SK-N-SH (cell line): Measurements from ENCODE around the gene TBC1D20. TPM values are rescaled to one million over a fixed set of nuclear protein-coding genes. Genes with fewer than 3 reads are reported as not detected.
"Not testable (repeated sequence)": the region's sequence is repeated elsewhere in the genome, so short reads cannot be mapped to it uniquely, and the experiment has no call there.

ENCODE experiments used
- CTCF ChIA-PET: fragments of 300-600, 350-600 bp; formaldehyde crosslinking; extraction: SDS; loops from one replicate; lab custom pipeline; 2021; lab: Yijun Ruan, JAX
- POLR2A ChIA-PET: fragments of 350-600 bp; sonication (Branson Sonifier 250); formaldehyde crosslinking; extraction: SDS; loops from one replicate; lab custom pipeline; 2020; ENCODE audit warnings: antibody characterized with exemption, inconsistent platforms; lab: Yijun Ruan, JAX
- DNase-seq: peaks from one replicate; pipeline ENCODE4 v3.0.0; 2012
- H2AFZ ChIP-seq: fragments of 200-600 bp; sonication (generic); 2 replicates; pipeline ENCODE4 v1.8.1; 2016; ENCODE audit warnings: antibody characterized with exemption, mild to moderate bottlenecking, low read depth
- H3F3A ChIP-seq: fragments of 200-600 bp; sonication (generic); replicated peaks from 2 replicates; pipeline ENCODE3; 2016; ENCODE audit warnings: antibody characterized with exemption, mild to moderate bottlenecking; ENCODE audit not compliant: insufficient read depth
- H3K27ac ChIP-seq, 2 experiments: fragments of 200-500 bp in 1 of 2; fragments of 200-600 bp in 1 of 2; sonication (Bioruptor generic) in 1 of 2; sonication (generic), shearing (Covaris generic) in 1 of 2; 2 replicates each; pipeline versions ENCODE4 v1.5.1 to v1.6.1; 2014 to 2016; ENCODE audit warnings: low read depth in 2 of 2, inconsistent platforms in 1 of 2, low read length in 1 of 2, mild to moderate bottlenecking in 1 of 2, mixed read lengths in 1 of 2
- H3K27me3 ChIP-seq: fragments of 200-600 bp; sonication (generic), shearing (Covaris generic); 2 replicates; pipeline ENCODE4 v1.6.1; 2016; ENCODE audit warnings: mixed run types; ENCODE audit not compliant: insufficient read depth
- H3K36me3 ChIP-seq, 2 experiments: fragments of 200-500 bp in 1 of 2; fragments of 200-600 bp in 1 of 2; sonication (Bioruptor generic) in 1 of 2; sonication (generic) in 1 of 2; replicated peaks in 1 of 2; 2 replicates each; pipeline versions ENCODE3 to v1.5.1; 2014 to 2016; ENCODE audit warnings: low read length in 1 of 2, mild to moderate bottlenecking in 1 of 2; ENCODE audit not compliant: insufficient read depth in 2 of 2, control insufficient read depth in 1 of 2
- H3K4me1 ChIP-seq, 2 experiments: fragments of 200-500 bp in 1 of 2; fragments of 200-600 bp in 1 of 2; sonication (Bioruptor generic) in 1 of 2; sonication (generic), shearing (Covaris generic) in 1 of 2; 2 replicates each; pipeline versions ENCODE4 v1.5.1 to v1.6.1; 2014 to 2016; ENCODE audit warnings: low read depth in 1 of 2, low read length in 1 of 2, mixed run types in 1 of 2; ENCODE audit not compliant: insufficient read depth in 2 of 2, control insufficient read depth in 1 of 2
- H3K4me2 ChIP-seq: fragments of 200-600 bp; sonication (generic), shearing (Covaris generic); 2 replicates; pipeline ENCODE4 v1.6.1; 2017; ENCODE audit warnings: mixed run types
- H3K4me3 ChIP-seq, 2 experiments: fragments of 200-500 bp in 1 of 2; fragments of 200-600 bp in 1 of 2; sonication (Bioruptor generic) in 1 of 2; sonication (generic), shearing (Covaris generic) in 1 of 2; 2 replicates each; pipeline versions ENCODE4 v1.5.1 to v1.8.1; 2014 to 2016; ENCODE audit warnings: low read depth in 2 of 2, inconsistent platforms in 1 of 2, low read length in 1 of 2, mild to moderate bottlenecking in 1 of 2, mixed read lengths in 1 of 2, moderate library complexity in 1 of 2
- H3K79me2 ChIP-seq: fragments of 200-600 bp; sonication (generic); 2 replicates; pipeline ENCODE4 v1.8.1; 2017; ENCODE audit warnings: mild to moderate bottlenecking; ENCODE audit not compliant: insufficient read depth
- H3K9ac ChIP-seq: fragments of 200-600 bp; sonication (generic); 2 replicates; pipeline ENCODE4 v1.6.1; 2017; ENCODE audit warnings: mixed run types
- H3K9me2 ChIP-seq: fragments of 200-600 bp; sonication (generic); 2 replicates; pipeline ENCODE4 v1.6.1; 2017; ENCODE audit warnings: mixed run types
- H3K9me3 ChIP-seq: fragments of 200-600 bp; sonication (generic); 2 replicates; pipeline ENCODE4 v1.6.1; 2017; ENCODE audit warnings: mixed run types, mild to moderate bottlenecking, moderate library complexity
- H4K20me1 ChIP-seq: fragments of 200-600 bp; sonication (generic); 2 replicates; pipeline ENCODE4 v1.6.1; 2017; ENCODE audit warnings: mild to moderate bottlenecking, mixed run types; ENCODE audit not compliant: insufficient read depth
- CHD2 ChIP-seq: fragments of 150-350 bp; IDR thresholded peaks from 2 replicates; pipeline ENCODE4 v1.6.1; 2018; ENCODE audit warnings: low read length; ENCODE audit not compliant: partially characterized antibody
- EZH2phosphoT487 ChIP-seq: fragments of 200-600 bp; sonication (generic); IDR thresholded peaks from 2 replicates; pipeline ENCODE4 v1.6.1; 2017; ENCODE audit warnings: low read depth, mixed run types, mild to moderate bottlenecking, antibody characterized with exemption, moderate library complexity, borderline replicate concordance
- FOXJ3 ChIP-seq: sonication (generic); formaldehyde crosslinking; IDR thresholded peaks from 2 replicates; pipeline ENCODE4 v1.5.1; 2020; ENCODE audit warnings: mild to moderate bottlenecking, missing genetic modification reagents
- FOXM1 ChIP-seq: IDR thresholded peaks from 2 replicates; pipeline ENCODE4 v1.4.0; 2012; ENCODE audit warnings: low read depth, mild to moderate bottlenecking
- GATA2 ChIP-seq: sonication (generic); formaldehyde crosslinking; IDR thresholded peaks from 2 replicates; pipeline ENCODE4 v1.5.0; 2020; ENCODE audit warnings: mild to moderate bottlenecking, missing genetic modification reagents
- MEF2A ChIP-seq: IDR thresholded peaks from 2 replicates; pipeline ENCODE4 v1.4.0; 2012; ENCODE audit warnings: low read depth, borderline replicate concordance
- MXI1 ChIP-seq: IDR thresholded peaks from 2 replicates; pipeline ENCODE4 v1.6.1; 2012; ENCODE audit warnings: mild to moderate bottlenecking, low read depth, low read length, improper control_type of control experiment
- NRF1 ChIP-seq: IDR thresholded peaks from 2 replicates; pipeline ENCODE4 v1.6.1; 2012; ENCODE audit warnings: low read depth, mild to moderate bottlenecking, low read length
- RFX5 ChIP-seq: IDR thresholded peaks from 2 replicates; pipeline ENCODE4 v1.6.1; 2012; ENCODE audit warnings: mild to moderate bottlenecking, improper control_type of control experiment, low read length
- RXRA ChIP-seq: IDR thresholded peaks from 2 replicates; pipeline ENCODE4 v1.4.0; 2012; ENCODE audit warnings: low read depth, mild to moderate bottlenecking, borderline replicate concordance
- TCF12 ChIP-seq: IDR thresholded peaks from 2 replicates; pipeline ENCODE4 v1.4.0; 2012
- ZBTB33 ChIP-seq: IDR thresholded peaks from 2 replicates; pipeline ENCODE4 v1.4.0; 2012; ENCODE audit warnings: low read depth, borderline replicate concordance
- WGBS: methylation state at CpG from one replicate; pipeline ENCODE4 v1.1.6; 2017; ENCODE audit warnings: low lambda C conversion rate; 5-methylcytosine and 5-hydroxymethylcytosine counted together
- polyA plus RNA-seq, 3 experiments: library from polyadenylated mRNA; depleted of rRNA; stranded (reverse); fragments of >200 nt; gene quantifications; 2 replicates each; pipeline ENCODE4 v1.2.3, GENCODE V29; 2012

Gene TBC1D20
- polyA plus RNA-seq, 1 of the 3 experiments (the other 2 are of a cell fraction) = 27.7 TPM

- H3K4me1 ChIP-seq, H3K4me3 ChIP-seq, H3F3A ChIP-seq, H3K9me2 ChIP-seq, H2AFZ ChIP-seq, H3K9me3 ChIP-seq, H3K27me3 ChIP-seq, H3K4me2 ChIP-seq, H3K9ac ChIP-seq: not testable (repeated sequence)
- Histone ChIP-seq H3K27ac (peak overlapping the region; percentile 9 to 39; a peak in 3 of 4 replicates), H4K20me1 (peaks cover 71% of the 10 kb centered on the region), H3K79me2 (peaks cover 75% of the 10 kb centered on the region), H3K36me3 (peaks cover 32 to 34% of the 10 kb centered on the region in 2 experiments)
- ChIA-PET POLR2A (interaction anchor here (0.6 kb wide), 2 partner anchors 152 to 226 kb away, joined by 3 read pairs; no protein-coding TSS in a partner anchor), CTCF (interaction anchor here (0.8 to 1.2 kb wide), 4 partner anchors 14 to 231 kb away, joined by 3 to 4 read pairs (median 3); no protein-coding TSS in a partner anchor)
- WGBS = 54% methylated on average over 6 of the region's 6 CpGs
- peak; percentile 32 for DNase-seq
- TF ChIP-seq MXI1 (peak; percentile 32; the same call in 1 of the 2 replicates), TCF12 (peak; percentile 36)
- TF ChIP-seq, all 33 proteins: peak for 2; not testable (repeated sequence) for 31
Observed at GRCh38 chr20:508364-508787, 46.0 kb upstream of the TBC1D20 start.

- H4K20me1 ChIP-seq = peaks cover 66% of the 10 kb centered on the region
- peak overlapping the region; percentile 6 to 11; a peak in 2 of 4 replicates for H3K27ac ChIP-seq
- H3K9me3 ChIP-seq = no peaks in the 10 kb centered on the region
- POLR2A ChIA-PET = interaction anchor here (0.6 kb wide), 1 partner anchor 226 kb away, joined by 3 read pairs; no protein-coding TSS in a partner anchor
- H3K9ac ChIP-seq = no peak overlapping the region
- DNase-seq = no peak
- no peaks in the 10 kb centered on the region for H3K27me3 ChIP-seq
- no peak overlapping the region for H2AFZ ChIP-seq
- CTCF ChIA-PET = interaction anchor here (1.0 to 1.2 kb wide), 3 partner anchors 13 to 231 kb away, joined by 3 to 4 read pairs (median 3); no protein-coding TSS in a partner anchor
- no peak overlapping the region for H3K4me2 ChIP-seq
- TF ChIP-seq MEF2A (no peak), FOXM1 (no peak), EZH2phosphoT487 (no peak), MXI1 (no peak), CHD2 (no peak), RXRA (no peak), NRF1 (no peak), GATA2 (no peak), FOXJ3 (CRISPR knock-in tag) (no peak), ZBTB33 (no peak), RFX5 (no peak)
- WGBS = 94% methylated on average over 7 of the region's 7 CpGs
- no peaks in the 10 kb centered on the region for H3F3A ChIP-seq
- peaks cover 37 to 39% of the 10 kb centered on the region in 2 experiments for H3K36me3 ChIP-seq
- H3K4me3 ChIP-seq = no peak overlapping the region
- H3K79me2 ChIP-seq = peaks cover 72% of the 10 kb centered on the region
- H3K9me2 ChIP-seq = no peaks in the 10 kb centered on the region
- peaks cover 0 to 8% of the 10 kb centered on the region in 2 experiments; a peak in 2 of 4 replicates for H3K4me1 ChIP-seq
Observed at GRCh38 chr20:507761-508332, 45.5 kb upstream of the TBC1D20 start.
